Lung microvascular endothelial cell (primary cell): ENCODE data around the gene FYN. TPM values are rescaled to one million over a fixed set of nuclear protein-coding genes. Genes with fewer than 3 reads are reported as not detected.
A peak's percentile ranks its signal among the peaks of the same experiment; 100 is the strongest.
"Not testable (repeated sequence)": the region's sequence is repeated elsewhere in the genome, so short reads cannot be mapped to it uniquely, and the experiment has no call there.

Experiments used
- DNase-seq, 2 donors: peaks; one replicate each; pipeline versions ENCODE4 v3.0.0 to v3.0.0-alpha.2; 2010; ENCODE audit warnings: low read depth in 2 of 2
- total RNA-seq: library from RNA; depleted of rRNA; stranded (reverse); fragments of >200 nt; gene quantifications from 2 replicates; pipeline ENCODE4 v1.2.1, GENCODE V29; 2014

Gene FYN
- total RNA-seq, 1 donor from 2014 or later = 77.0 TPM

DNA sequence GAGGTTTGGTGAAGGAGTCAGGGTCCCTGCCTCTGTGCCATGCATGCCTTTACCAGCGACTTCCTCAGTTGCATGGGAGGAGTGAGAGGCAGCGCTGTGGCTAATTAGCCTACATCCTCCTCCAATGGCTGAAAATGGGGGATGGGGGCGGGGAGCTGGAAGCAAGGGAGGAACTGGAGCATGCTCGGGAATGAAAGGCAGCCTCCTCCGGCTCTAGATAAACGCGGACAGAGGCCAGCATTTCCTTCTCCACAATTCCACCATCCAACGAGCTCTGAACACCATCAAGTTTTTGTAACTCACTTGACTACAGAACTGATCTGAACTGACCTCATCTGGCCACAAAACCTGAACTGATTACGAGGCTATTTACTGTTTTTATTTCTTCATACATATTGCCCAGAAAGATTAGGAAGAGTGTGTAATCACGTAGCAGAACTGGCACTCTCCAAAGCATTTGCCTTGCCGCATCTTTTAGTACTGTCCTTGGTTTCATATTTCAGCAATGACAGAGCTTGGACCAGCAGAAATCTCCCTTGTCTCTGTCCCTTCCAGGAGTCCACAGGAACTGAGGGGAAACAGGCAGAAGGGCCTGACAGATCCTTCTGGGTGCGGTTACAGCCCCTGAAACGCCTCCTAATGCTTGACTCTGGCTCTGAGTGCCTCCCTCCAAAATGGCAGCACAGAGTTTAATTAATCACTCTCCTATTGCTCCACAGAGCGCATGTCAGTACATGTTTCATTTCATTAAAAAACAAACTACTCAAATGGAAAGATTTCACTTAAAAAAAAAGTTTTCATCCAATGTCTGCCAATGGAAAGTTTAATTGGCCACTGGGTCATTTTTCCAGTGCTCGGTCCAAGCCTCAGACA is 209.3 kb downstream of the FYN start:
- peak; percentile 43 to 95 for DNase-seq

DNA sequence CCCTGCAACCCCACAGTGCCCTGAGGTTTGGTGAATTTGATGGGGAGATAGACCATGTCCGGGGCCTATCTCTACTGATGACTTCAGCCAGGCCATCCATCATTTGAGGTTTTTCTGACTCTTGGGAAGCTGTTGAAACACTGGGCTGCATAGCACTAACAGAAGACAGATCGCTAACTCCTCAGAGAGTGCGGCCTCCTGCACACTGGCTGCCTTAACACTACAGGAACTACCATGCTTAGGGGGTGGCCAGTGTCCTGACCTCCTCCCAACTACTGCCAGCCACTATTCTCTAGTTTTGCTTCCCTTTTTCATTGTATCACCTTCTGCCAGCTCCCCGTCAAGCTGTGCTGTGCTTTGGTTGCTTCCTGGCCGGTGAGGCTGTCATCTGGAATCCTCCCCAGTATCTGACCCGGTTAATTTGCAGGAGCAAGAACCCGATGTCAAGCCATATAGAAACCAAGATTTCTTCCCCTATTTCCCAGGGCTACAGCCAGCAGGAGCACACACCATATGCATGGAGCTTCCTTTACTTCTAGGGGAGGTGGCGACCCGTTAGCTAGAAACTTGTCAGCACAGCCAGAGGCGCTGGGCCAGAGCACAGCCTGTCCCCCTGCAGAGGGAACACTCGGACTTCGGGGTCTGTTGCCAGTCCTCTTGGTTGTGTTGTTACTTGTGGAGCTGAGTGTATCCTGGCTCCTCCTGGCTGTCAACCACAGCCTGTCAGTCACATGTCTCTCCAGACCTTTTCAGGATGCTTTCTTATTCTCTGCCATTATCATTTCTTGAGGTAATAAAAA is 210.3 kb downstream of the FYN start:
- peak; percentile 36 to 47 for DNase-seq

DNA sequence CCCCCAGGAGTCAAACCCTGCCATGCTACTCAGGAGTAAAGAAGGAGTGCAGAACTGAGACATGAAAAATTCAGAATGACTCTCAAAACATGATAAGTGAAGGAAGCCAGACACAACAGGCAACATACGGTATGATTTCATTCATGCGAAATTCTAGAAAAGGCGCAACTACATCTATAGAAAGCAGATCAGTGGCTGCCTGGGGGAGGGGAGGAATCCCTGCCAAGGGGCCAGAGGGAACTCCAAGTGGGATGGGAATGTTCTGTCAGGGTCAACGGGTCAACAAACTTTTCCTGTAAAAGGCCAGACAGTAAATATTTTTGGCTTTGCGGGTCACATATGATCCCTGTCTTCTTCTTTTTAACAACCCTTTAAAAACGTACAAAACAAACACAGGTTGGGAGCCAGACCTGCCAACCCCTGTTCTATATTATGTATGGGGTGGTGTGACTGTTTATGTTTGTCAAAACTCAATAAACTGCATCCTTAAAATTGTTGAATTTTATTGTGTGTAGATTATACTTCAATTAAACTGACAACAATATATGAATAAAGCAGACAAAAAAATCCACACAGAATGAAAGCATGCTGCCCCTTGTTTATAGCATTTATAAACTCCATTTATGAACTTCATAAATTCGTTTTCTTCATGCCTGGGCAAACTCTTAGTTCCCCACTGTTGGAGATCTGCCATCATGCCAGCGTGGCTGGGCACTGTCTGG is 211.0 kb downstream of the FYN start:
- peak in 1 of 2 donors; percentile 53 for DNase-seq

DNA sequence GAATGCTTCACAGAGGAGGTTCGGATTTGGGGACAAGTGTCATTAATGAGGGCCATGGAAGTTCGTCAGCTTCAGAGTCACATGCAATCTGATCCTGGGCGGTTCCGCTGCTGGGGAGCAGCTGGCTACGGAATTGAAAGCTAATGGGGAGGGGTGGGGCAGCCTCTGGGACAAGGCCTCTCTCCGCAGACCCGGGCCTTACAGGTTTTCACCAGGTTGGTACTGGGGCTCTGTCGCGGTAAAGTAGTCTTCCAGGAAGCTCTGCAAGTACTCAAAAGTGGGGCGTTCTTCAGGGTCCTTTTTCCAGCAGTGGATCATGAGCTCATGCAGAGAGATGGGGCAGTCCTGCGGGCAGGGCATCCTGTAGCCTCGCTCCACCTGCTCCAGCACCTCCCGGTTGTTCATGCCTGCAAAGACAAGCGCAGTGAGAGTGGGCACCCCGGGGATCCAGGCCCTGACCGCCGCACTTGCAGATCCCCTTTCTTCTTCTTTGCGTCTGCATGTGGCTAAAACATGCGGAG is 211.7 kb downstream of the FYN start:
- peak in 1 of 2 donors; percentile 57 for DNase-seq

DNA sequence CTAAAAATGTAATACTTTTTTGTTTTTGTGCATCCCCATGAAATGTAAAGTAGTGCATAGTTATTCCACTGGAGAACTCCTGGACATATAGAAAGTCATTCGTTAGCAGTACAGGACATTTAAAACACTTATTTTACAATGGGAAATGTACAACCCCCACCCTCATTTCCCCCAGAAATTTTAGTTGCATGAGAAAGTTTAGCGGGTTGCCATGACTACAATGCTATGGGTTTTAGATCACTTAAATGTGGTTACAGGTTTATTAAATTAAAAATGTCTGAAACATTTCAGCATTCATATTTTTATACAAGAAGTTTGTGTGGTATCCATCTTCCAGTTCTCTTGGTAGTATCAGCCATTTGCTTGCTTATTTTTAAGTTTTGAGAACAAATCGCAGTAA is 212.7 kb downstream of the FYN start:
- peak in 1 of 2 donors; percentile 51 for DNase-seq

DNA sequence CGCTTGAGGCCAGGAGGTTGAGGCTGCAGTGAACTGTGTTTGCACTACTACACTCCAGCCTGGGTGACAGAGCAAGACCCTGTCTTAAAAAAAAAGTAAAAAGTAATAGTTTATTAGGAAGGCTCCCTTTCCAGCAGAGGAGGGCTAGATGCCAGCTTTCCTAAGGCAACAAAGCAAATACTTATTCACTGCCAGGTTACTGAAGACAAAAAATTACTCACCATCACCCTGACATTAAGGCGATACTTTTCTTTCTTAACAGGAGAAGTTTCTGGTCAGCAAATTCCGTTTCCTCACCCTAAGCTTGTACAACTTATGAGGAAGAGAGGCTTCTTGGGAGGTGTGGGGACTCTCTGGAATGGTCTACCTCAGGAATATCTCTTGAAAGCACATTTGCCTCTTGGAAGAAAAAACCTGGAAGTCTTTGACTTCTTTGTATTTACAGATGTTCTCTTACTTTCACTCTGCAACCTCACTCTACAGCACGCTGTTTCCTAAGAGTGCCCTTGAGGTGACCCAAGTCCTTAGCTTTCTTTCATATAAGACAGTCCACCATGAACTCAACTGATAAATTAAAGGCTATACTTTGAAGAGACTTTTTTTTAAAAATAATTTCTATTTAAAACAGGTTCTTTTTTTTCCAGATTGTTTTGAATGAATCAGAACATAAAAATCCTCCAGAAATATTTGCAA is 214.6 kb downstream of the FYN start:
- peak in 1 of 2 donors; percentile 47 for DNase-seq

DNA sequence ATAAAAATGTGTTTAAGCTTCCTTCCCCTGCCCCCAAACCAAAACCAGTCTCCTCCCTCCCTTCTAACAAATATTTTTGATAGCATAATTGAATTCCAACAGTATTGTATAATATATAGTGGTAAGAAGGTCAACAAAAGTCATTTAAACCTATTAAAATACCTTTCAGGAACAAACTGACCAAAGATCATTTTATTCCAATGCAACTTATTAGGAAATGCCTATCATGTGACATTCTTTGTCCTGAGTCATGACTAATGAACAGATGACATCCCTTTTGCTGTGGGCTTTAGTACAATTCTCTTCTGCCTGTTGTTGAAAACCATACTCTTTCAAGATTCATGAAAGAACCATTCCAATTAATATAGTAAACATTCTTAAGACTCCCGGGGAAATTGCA is 216.1 kb downstream of the FYN start:
- peak; percentile 79 to 92 for DNase-seq

DNA sequence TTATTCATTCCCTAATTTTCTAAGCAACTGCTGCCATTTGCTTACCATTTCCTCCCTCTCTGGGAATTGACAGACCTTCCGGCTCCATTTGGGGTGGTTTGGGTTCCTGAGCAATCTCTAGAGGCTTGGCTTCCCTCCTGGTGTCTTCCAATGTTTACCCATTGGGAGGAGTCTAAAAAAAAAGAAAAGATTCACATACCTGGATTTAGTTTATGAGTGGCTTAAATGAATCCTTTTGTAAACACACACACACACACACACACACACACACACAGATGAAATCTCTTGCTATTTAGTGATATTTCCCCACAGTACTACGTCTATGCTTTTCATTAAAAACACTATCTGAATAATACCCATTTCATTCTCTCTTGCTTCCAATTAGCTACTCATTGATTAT is 219.3 kb downstream of the FYN start:
- no peak for DNase-seq

DNA sequence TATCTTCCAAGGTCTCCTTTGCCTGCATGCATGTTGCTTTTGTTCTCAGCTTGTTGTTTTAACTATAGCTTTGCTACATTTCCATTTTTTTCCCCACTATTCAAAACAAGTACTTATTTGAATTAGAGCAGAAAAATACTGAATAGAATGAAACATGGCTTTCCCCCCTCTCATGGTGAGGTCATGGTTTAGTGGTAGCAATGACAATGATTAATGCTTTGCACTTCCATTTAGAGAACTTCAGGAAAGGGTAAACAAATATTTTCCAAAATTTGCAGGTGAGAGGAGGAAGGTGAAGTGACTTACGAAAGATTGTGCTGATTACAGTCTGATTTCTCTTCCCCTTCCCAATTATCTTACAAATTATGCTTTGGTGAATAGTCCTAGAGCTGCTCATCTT is 219.8 kb downstream of the FYN start:
- DNase-seq = peak; percentile 27 to 47

DNA sequence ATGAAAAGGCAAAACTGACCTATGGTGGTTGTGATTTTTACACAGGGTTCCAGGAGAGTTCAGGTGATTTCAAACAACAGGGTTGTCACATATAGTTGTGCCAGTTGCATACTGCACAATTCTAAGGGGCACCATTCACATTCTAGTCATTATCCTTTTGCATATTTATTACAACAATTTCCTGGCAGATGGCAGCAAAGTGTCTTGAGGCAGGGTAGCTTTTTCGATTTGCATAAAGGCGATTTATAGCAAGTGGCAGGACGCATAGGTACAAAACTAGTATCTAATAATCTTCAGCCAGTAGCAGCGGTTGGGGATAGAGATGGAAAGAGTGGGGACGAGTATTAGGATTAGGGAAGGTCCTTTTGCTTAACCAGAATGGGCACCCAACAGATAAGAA is 221.1 kb downstream of the FYN start:
- no peak for DNase-seq

DNA sequence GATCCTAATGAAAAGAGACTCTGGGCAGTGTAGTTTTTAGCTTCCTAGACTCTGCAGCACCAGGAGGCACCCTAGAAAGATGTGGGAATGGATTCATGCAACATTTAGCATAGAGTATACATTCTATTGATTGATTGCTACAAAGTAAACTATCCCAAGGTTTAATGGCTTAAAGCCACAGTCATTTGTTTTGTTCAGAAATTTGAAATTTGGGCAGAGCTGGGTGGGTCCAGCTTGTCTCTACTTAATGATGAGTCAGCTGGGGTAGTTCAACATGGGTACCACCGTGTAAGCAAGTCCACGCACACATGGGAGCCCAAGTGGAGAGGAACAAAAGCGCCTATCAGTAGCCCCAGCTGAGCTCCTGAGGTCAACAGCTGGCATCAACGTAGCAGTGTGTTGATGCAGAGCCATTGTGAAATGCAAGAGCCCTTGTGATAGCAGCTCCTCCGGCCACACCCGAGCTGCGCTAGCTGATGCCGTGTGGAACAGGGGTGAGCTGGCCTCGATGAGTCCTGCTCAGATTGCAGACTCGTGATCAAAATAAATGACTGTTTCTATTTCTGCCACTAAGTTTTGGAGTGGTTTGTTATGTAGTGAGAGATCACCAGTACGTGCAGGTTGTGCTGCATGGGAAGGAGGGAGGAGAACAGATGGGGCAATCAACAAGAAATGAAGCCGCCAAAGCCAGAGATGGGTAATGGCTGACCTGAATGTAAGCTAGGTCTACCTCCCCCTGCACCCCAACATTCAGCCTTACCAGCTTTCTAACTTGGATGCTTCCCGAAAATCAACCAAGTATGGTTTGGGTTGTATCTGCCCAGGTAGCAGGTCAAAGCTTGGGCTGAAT is 221.8 kb downstream of the FYN start:
- DNase-seq = no peak

DNA sequence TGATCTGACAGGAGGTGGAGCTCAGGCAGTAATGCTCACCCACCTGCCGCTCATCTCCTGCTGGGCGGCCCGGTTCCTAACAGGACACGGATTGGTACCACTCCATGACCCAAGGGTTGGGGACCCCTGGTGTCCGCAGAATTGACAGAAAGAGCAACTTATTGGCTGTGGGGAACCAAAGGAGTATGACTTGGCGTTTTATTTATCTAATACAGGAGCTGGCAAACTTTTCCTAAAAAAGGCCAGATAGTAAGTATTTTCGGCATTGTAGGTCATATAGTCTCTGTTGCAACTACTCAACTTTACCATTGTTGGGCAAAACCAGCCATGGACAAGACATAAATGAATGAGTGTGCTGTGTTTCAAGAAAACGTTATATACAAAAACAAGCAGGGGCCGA is 223.2 kb downstream of the FYN start:
- no peak for DNase-seq

DNA sequence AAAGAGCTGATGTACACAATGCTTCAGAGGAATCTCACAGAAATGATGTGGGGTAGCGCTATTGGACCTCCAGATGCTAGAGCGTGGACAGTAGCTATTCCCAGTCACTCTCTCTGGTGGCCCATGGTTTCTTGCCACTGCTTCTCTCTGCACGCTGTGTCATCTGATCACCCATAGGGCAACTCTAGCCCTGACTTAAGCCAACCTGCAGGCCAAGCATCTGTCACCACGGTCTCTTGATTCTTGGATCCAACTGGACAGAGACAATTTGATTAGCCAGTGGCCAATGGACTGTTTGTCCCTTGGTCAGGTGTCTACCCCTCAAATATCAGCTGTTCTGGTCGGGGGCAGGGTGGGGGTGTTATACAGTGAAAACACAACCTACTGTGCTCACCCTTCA is 225.2 kb downstream of the FYN start:
- no peak for DNase-seq

DNA sequence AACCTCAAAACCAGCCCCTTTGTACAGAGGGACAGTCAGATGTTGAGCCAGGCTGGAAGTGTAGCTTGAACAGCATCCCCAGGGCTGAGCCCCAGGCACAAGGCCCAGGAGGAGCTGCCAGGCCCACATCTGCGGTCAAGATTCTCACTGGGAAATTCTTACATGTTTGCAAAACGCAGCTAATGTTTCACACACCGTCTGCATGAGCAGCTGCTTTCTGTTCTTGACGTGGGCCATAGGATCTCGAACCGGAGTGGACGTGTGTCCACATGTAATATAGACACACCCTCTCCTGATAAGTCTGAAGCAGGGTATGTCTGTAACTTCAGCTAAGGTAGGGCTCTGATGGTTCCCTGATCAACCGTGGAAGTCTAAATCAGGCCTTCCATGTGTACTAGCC is 226.3 kb downstream of the FYN start:
- DNase-seq = no peak

DNA sequence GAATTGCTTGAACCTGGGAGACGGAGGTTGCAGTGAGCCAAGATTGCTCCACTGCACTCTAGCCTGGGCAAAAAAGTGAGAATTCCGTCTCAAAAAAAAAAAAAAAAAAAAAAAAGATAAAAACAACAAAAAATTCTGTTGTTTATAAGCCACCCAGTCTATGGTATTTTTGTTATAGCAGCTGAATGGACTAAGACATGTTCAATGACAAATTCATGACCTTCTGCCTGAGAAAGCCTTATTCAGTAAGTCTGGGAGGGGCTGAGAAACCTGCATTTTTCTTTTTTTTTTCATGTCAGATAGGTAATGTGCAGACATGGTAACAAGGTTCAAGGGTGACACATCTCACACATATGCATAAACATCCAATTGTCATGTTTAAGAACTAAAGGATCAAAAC is 227.2 kb downstream of the FYN start:
- no peak for DNase-seq

DNA sequence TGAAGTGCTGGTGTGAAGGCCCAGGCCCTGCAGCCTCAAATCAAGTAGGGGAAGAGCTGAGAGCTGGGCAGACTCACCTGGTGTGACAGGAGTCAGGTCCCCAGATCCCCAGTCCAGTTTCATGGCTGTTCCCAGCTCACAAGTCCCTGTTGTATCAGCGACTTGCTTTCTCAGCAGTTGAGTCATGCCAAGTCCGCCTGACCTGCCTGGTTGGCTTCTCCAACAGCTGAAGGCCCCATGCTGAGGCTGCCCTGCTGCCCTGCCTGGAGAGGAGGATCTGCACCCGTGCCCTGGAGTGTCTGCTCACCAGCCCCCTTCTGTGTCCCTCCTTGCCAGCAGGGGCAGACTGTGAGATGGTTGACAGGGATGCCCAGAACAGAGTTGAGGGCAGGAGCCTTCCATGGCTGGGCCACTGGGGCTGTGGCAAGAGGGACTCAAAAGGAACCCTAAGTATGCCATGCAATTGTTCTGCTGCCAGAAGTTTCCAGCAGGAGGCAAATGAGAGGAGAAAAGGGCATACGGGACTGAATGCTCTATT is 228.3 kb downstream of the FYN start:
- DNase-seq = no peak

DNA sequence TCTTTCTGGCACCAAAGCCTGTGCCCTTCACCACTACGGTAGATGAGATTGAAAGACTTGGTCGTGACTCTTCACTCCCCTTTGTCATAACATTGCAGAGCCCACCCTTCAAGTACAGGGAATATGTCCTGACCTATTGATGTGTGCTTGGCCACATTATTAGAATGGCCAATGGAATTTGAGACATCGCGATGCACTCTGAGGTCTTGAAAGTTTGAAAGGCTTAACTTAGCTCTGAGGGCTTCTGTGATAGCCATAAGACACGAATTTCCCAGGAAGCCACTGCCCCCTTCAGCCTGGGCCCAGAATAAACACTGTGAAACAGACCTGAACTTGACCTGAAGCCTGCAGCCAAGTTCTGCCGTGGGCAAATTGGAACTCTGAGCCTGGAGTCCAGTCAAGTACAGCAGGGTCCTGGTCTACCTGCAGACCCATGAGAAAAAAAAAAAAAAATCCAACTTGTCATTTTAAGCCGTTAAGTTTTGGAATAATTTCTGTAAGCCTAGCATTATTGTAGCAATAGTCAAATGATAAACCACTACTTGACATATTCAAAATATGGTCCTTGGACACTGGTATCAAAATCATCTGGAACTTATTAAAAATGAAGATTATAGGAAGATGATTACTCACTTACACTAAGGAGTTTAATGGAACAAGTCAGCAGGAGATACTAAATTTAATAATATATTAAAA is 230.6 kb downstream of the FYN start:
- peak; percentile 74 to 82 for DNase-seq

DNA sequence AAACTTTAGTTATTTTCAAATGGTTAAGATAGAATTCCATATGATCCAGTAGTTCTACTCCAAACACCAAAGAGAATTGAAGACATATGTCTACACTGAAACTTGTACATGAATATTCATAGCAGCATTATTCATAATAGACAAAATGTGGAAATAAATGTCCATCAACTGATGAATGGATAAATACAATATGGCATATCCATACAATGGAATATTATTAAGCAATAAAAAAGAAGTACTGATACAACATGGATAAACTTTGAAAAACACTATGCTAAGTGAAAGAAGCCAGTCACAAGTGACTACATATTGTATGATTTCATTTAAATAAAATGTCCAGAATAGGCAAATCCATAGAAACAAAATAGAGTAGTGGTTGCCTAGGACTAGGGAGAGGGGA is 234.0 kb downstream of the FYN start:
- no peak for DNase-seq

DNA sequence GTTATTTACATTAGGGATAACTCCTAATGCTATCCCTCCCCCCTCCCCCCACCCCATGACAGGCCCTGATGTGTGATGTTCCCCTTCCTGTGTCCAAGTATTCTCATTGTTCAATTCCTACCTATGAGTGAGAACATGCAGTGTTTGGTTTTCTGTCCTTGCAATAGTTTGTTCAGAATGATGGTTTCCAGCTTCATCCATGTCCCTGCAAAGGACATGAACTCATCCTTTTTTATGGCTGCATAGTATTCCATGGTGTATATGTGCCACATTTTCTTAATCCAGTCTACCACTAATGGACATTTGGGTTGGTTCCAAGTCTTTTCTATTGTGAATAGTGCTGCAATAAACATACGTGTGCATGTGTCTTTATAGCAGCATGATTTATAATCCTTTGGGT is 238.3 kb downstream of the FYN start:
- not testable (repeated sequence) for DNase-seq
